Mucosa of rectum (tissue), 2 donors: ENCODE measurements around the gene LRRC28.

Experiments
- H3K27ac ChIP-seq, 2 donors: one replicate each; pipeline ENCODE4 v1.7.0; 2013; ENCODE audit warnings: inconsistent platforms in 2 of 2, low read depth in 2 of 2, low read length in 2 of 2
- H3K27me3 ChIP-seq, 2 donors: one replicate each; pipeline ENCODE4 v1.7.0; 2013; ENCODE audit warnings: low read length in 2 of 2; ENCODE audit not compliant: control insufficient read depth in 2 of 2, insufficient read depth in 2 of 2
- H3K36me3 ChIP-seq, 2 donors: one replicate each; pipeline ENCODE4 v1.7.0; 2013; ENCODE audit warnings: low read length in 2 of 2; ENCODE audit not compliant: control insufficient read depth in 2 of 2, insufficient read depth in 2 of 2
- H3K4me1 ChIP-seq, 2 donors: one replicate each; pipeline ENCODE4 v1.7.0; 2013; ENCODE audit warnings: low read length in 2 of 2, mild to moderate bottlenecking in 1 of 2; ENCODE audit not compliant: control insufficient read depth in 2 of 2, insufficient read depth in 2 of 2
- H3K4me3 ChIP-seq, 2 donors: one replicate each; pipeline ENCODE4 v1.7.0; 2013; ENCODE audit warnings: low read length in 2 of 2
- H3K9ac ChIP-seq, 2 donors: one replicate each; pipeline ENCODE4 v1.7.0; 2013; ENCODE audit warnings: low read length in 2 of 2, low read depth in 1 of 2, mild to moderate bottlenecking in 1 of 2
- H3K9me3 ChIP-seq, 2 donors: one replicate each; pipeline ENCODE4 v1.7.0; 2013; ENCODE audit warnings: low read length in 2 of 2; ENCODE audit not compliant: control insufficient read depth in 2 of 2
- donor health status: healthy.
- donor health status: Normal muscosa, but diverticular disease.

The LRRC28 gene

GRCh38 chr15:99248000-99248715 is 3.1 kb upstream of the LRRC28 start:
- H3K9ac ChIP-seq, result peak overlapping the region in 1 of 2 donors; percentile 88
- peaks cover 15 to 18% of the 10 kb centered on the region in 2 donors for H3K4me1 ChIP-seq
- H3K9me3 ChIP-seq, result no peaks in the 10 kb centered on the region
- no peak overlapping the region for H3K27ac ChIP-seq
- H3K27me3 ChIP-seq, result no peaks in the 10 kb centered on the region
- H3K4me3 ChIP-seq, result peak overlapping the region; percentile 85 to 88
- H3K36me3 ChIP-seq, result no peaks in the 10 kb centered on the region

- Histone ChIP-seq H3K9ac (peak within 1 kb of the TSS; percentile 78 to 88), H3K27me3 (no peaks in the 10 kb centered on the region), H3K9me3 (no peaks in the 10 kb centered on the region), H3K4me1 (peaks cover 15 to 18% of the 10 kb centered on the region in 2 donors), H3K27ac (peak within 1 kb of the TSS; percentile 95 to 96), H3K4me3 (peak within 1 kb of the TSS; percentile 85 to 88), H3K36me3 (no peaks in the 10 kb centered on the region)
Observed at GRCh38 chr15:99249270-99249841, 1.9 kb upstream of the LRRC28 start, which contains the start of gene TTC23. Gene TTC23, minus strand, starts transcription at chr15:99249581. Its CDS starts 20,869 bp downstream, at chr15:99228712.

- Histone ChIP-seq H3K27ac (peak overlapping the region; percentile 95 to 96), H3K4me1 (peaks cover 15 to 18% of the 10 kb centered on the region in 2 donors), H3K27me3 (no peaks in the 10 kb centered on the region), H3K9me3 (no peaks in the 10 kb centered on the region), H3K4me3 (peak overlapping the region; percentile 85 to 88), H3K36me3 (no peaks in the 10 kb centered on the region), H3K9ac (peak overlapping the region; percentile 20 to 88)
Observed at GRCh38 chr15:99250001-99250400, 1.3 kb upstream of the LRRC28 start.

- Histone ChIP-seq H3K9ac (peak overlapping the region; percentile 78 to 88), H3K4me3 (peak overlapping the region; percentile 85 to 88), H3K4me1 (peaks cover 15 to 18% of the 10 kb centered on the region in 2 donors), H3K27ac (peak overlapping the region; percentile 95 to 96), H3K27me3 (no peaks in the 10 kb centered on the region), H3K9me3 (no peaks in the 10 kb centered on the region), H3K36me3 (no peaks in the 10 kb centered on the region)
Observed at GRCh38 chr15:99250494-99250856, 806 bp upstream of the LRRC28 start.

GRCh38 chr15:99252326-99252725 is 1.0 kb downstream of the LRRC28 start:
- Histone ChIP-seq H3K4me1 (peaks cover 15 to 18% of the 10 kb centered on the region in 2 donors), H3K9ac (peak overlapping the region; percentile 68 to 96), H3K4me3 (peak overlapping the region; percentile 76 to 88), H3K27me3 (no peaks in the 10 kb centered on the region), H3K9me3 (no peaks in the 10 kb centered on the region), H3K27ac (no peak overlapping the region), H3K36me3 (no peaks in the 10 kb centered on the region)

- Histone ChIP-seq H3K4me1 (peaks cover 11 to 18% of the 10 kb centered on the region in 2 donors), H3K4me3 (no peak overlapping the region), H3K27me3 (no peaks in the 10 kb centered on the region), H3K9ac (no peak overlapping the region), H3K27ac (no peak overlapping the region), H3K36me3 (no peaks in the 10 kb centered on the region), H3K9me3 (no peaks in the 10 kb centered on the region)
Observed at GRCh38 chr15:99253381-99254090, 2.3 kb downstream of the LRRC28 start.

GRCh38 chr15:99257107-99257750 is 5.9 kb downstream of the LRRC28 start:
- no peaks in the 10 kb centered on the region for H3K27me3 ChIP-seq
- peaks cover 7 to 8% of the 10 kb centered on the region in 2 donors for H3K4me1 ChIP-seq
- no peak overlapping the region for H3K4me3 ChIP-seq
- H3K36me3 ChIP-seq, result no peaks in the 10 kb centered on the region
- H3K9me3 ChIP-seq, result no peaks in the 10 kb centered on the region
- no peak overlapping the region for H3K9ac ChIP-seq
- no peak overlapping the region for H3K27ac ChIP-seq

- no peaks in the 10 kb centered on the region for H3K27me3 ChIP-seq
- H3K4me3 ChIP-seq, result no peak overlapping the region
- H3K9me3 ChIP-seq, result no peaks in the 10 kb centered on the region
- no peak overlapping the region for H3K9ac ChIP-seq
- no peak overlapping the region for H3K27ac ChIP-seq
- peaks cover 0 to 5% of the 10 kb centered on the region in 2 donors for H3K36me3 ChIP-seq
- peaks cover 2 to 6% of the 10 kb centered on the region in 2 donors for H3K4me1 ChIP-seq
Observed at GRCh38 chr15:99264125-99264524, 12.8 kb downstream of the LRRC28 start.

GRCh38 chr15:99265541-99266070 is 14.3 kb downstream of the LRRC28 start:
- no peaks in the 10 kb centered on the region for H3K9me3 ChIP-seq
- H3K9ac ChIP-seq, result no peak overlapping the region
- H3K27me3 ChIP-seq, result no peaks in the 10 kb centered on the region
- H3K36me3 ChIP-seq, result peaks cover 0 to 5% of the 10 kb centered on the region in 2 donors
- no peak overlapping the region for H3K27ac ChIP-seq
- peaks cover 2 to 6% of the 10 kb centered on the region in 2 donors for H3K4me1 ChIP-seq
- no peak overlapping the region for H3K4me3 ChIP-seq
